Measurements from ENCODE around the gene SIL1. TPM values are rescaled to one million over a fixed set of nuclear protein-coding genes. Genes with fewer than 3 reads are reported as not detected.

SIL1 gene
- total and polyA plus RNA-seq, 9 of the 15 experiments (the other 6 are each of a cell fraction or from before 2014, with no cell fraction given) = 1.3 to 30.5 (median 18.1) TPM

- DNase-seq (ENCODE audit: extremely low read depth in 1 of 4, low spot score in 3 of 4) (no peak), ATAC-seq (no peak), FAIRE-seq (no peak)
- ChIA-PET CTCF (ENCODE audit: low intra/inter-chr PET ratio) (no interaction called here), POLR2A (interaction anchor here (1.6 kb wide), 1 partner anchor 14 kb away, joined by 3 read pairs; no protein-coding TSS in a partner anchor)
- TF ChIP-seq ELF1 (tag; IDR thresholded peaks at IDR 0.05) = no peak
- no peak for TF ChIP-seq CHCHD3 (CRISPR knock-in tag; IDR thresholded peaks at IDR 0.05)
- no peak for TF ChIP-seq TCF7 (IDR thresholded peaks at IDR 0.05; ENCODE audit: borderline replicate concordance)
- no peak for TF ChIP-seq NELFE (IDR thresholded peaks at IDR 0.05; ENCODE audit: insufficient read depth, insufficient read length)
- no peak for TF ChIP-seq ZBTB34 (CRISPR knock-in tag; IDR thresholded peaks at IDR 0.05)
- TF ChIP-seq, protein P1, sequence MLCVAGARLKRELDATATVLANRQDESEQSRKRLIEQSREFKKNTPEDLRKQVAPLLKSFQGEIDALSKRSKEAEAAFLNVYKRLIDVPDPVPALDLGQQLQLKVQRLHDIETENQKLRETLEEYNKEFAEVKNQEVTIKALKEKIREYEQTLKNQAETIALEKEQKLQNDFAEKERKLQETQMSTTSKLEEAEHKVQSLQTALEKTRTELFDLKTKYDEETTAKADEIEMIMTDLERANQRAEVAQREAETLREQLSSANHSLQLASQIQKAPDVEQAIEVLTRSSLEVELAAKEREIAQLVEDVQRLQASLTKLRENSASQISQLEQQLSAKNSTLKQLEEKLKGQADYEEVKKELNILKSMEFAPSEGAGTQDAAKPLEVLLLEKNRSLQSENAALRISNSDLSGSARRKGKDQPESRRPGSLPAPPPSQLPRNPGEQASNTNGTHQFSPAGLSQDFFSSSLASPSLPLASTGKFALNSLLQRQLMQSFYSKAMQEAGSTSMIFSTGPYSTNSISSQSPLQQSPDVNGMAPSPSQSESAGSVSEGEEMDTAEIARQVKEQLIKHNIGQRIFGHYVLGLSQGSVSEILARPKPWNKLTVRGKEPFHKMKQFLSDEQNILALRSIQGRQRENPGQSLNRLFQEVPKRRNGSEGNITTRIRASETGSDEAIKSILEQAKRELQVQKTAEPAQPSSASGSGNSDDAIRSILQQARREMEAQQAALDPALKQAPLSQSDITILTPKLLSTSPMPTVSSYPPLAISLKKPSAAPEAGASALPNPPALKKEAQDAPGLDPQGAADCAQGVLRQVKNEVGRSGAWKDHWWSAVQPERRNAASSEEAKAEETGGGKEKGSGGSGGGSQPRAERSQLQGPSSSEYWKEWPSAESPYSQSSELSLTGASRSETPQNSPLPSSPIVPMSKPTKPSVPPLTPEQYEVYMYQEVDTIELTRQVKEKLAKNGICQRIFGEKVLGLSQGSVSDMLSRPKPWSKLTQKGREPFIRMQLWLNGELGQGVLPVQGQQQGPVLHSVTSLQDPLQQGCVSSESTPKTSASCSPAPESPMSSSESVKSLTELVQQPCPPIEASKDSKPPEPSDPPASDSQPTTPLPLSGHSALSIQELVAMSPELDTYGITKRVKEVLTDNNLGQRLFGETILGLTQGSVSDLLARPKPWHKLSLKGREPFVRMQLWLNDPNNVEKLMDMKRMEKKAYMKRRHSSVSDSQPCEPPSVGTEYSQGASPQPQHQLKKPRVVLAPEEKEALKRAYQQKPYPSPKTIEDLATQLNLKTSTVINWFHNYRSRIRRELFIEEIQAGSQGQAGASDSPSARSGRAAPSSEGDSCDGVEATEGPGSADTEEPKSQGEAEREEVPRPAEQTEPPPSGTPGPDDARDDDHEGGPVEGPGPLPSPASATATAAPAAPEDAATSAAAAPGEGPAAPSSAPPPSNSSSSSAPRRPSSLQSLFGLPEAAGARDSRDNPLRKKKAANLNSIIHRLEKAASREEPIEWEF (CRISPR knock-in tag; IDR thresholded peaks at IDR 0.05) = no peak
- no peak for TF ChIP-seq RBFOX2 (IDR thresholded peaks at IDR 0.05; ENCODE audit: low read depth, low read length)
- TF ChIP-seq KAT8 (IDR thresholded peaks at IDR 0.05; ENCODE audit: low read depth) = no peak
- no peak for TF ChIP-seq BCLAF1 (IDR thresholded peaks at IDR 0.05; ENCODE audit: borderline replicate concordance in 1 of 2, control insufficient read depth in 1 of 2, low read depth in 2 of 2, low read length in 1 of 2)
- Histone ChIP-seq H3K36me3 (ENCODE audit: control insufficient read depth, insufficient read depth, low read length) (peaks cover 4% of the 10 kb centered on the region; the same call in 2 of the 3 replicates), H3K4me2 (ENCODE audit: insufficient read depth, low read length) (no peak overlapping the region), H3K79me2 (ENCODE audit: control insufficient read depth, insufficient read depth, low read length) (no peaks in the 10 kb centered on the region), H3K9me3 (replicated peaks; ENCODE audit: control insufficient read depth, insufficient read depth, low read depth, low read length) (no peaks in the 10 kb centered on the region), H3K9ac (ENCODE audit: insufficient read depth in 1 of 2, low read depth in 2 of 2, low read length in 2 of 2) (peak overlapping the region in 1 of 2 experiments; percentile 36; a peak in 2 of 4 replicates), H4K20me1 (replicated peaks; ENCODE audit: control insufficient read depth, insufficient read depth, low read length) (no peaks in the 10 kb centered on the region), H3K27ac (ENCODE audit: extremely low read depth, low read depth, low read length) (no peak overlapping the region), H3K4me1 (replicated peaks in 1 of 2; ENCODE audit: control insufficient read depth in 2 of 2, insufficient read depth in 2 of 2, low read length in 2 of 2) (peaks cover 0 to 15% of the 10 kb centered on the region in 2 experiments; a peak in 1 of 5 replicates), H3K27me3 (ENCODE audit: control insufficient read depth in 2 of 2, insufficient read depth in 2 of 2, low read length in 2 of 2) (no peaks in the 10 kb centered on the region), H3K4me3 (no peak overlapping the region), H2AFZ (ENCODE audit: low read depth, low read length) (no peak overlapping the region), H3K9me1 (ENCODE audit: control insufficient read depth, insufficient read depth, low read length) (peaks cover 2% of the 10 kb centered on the region)
- no TSS peak for BruUV-seq (replicated peaks)
- intact Hi-C loops (cut with micrococcal nuclease) (no loop called here), in situ Hi-C loops (cut with MboI) (no loop called here)
- WGBS (ENCODE audit: insufficient coverage, low coverage, missing lambda C conversion rate) = 76% methylated on average over 21 of the region's 23 CpGs
Observed at GRCh38 chr5:138944527-138945322, 253.4 kb downstream of the SIL1 start.
